Stimulated activated CD4-positive, alpha-beta T cell treated with anti-CD3 and anti-CD28 coated beads, Interleukin-1b, Interleukin-23, amount 100 ng/mL, for 24 hours (primary cell): Measurements from ENCODE around the gene SRSF7.
"Not testable (repeated sequence)": the region's sequence is repeated elsewhere in the genome, so short reads cannot be mapped to it uniquely, and the experiment has no call there.

Experiments
- DNase-seq, 4 experiments: peaks; one replicate each; pipeline ENCODE4 v3.0.0-alpha.2; 2020; ENCODE audit warnings: low read depth in 4 of 4, low spot score in 1 of 4

The SRSF7 gene

GRCh38 chr2:38733300-38733971 lies 17.7 kb downstream of the SRSF7 start:
- no peak for DNase-seq

- DNase-seq, result no peak
These were observed 19.4 kb downstream of the SRSF7 start for GRCh38 chr2:38731684-38732221.

- DNase-seq, result no peak
These were observed 20.1 kb downstream of the SRSF7 start for GRCh38 chr2:38731090-38731489.

- no peak for DNase-seq
These were observed 22.5 kb downstream of the SRSF7 start for GRCh38 chr2:38728694-38729093.

GRCh38 chr2:38727661-38728060 lies 23.5 kb downstream of the SRSF7 start:
- DNase-seq, result no peak

GRCh38 chr2:38723173-38723572 lies 28.0 kb downstream of the SRSF7 start:
- DNase-seq, result no peak

GRCh38 chr2:38722271-38723061 lies 28.7 kb downstream of the SRSF7 start:
- DNase-seq, result peak; percentile 37 to 69 (median 52)

GRCh38 chr2:38720613-38721241 lies 30.4 kb downstream of the SRSF7 start:
- no peak for DNase-seq

- no peak for DNase-seq
These were observed 31.5 kb downstream of the SRSF7 start for GRCh38 chr2:38719706-38720105.

- DNase-seq, result no peak
These were observed 32.6 kb downstream of the SRSF7 start for GRCh38 chr2:38718601-38719000.

- DNase-seq, result no peak
These were observed 35.0 kb downstream of the SRSF7 start for GRCh38 chr2:38716185-38716584.

GRCh38 chr2:38714941-38715340 lies 36.2 kb downstream of the SRSF7 start:
- DNase-seq, result not testable (repeated sequence)

- no peak for DNase-seq
These were observed 37.8 kb downstream of the SRSF7 start for GRCh38 chr2:38713338-38713737.

- no peak for DNase-seq
These were observed 38.3 kb downstream of the SRSF7 start for GRCh38 chr2:38712871-38713270.

GRCh38 chr2:38712413-38712812 lies 38.7 kb downstream of the SRSF7 start:
- no peak for DNase-seq

GRCh38 chr2:38711558-38711957 lies 39.6 kb downstream of the SRSF7 start:
- no peak for DNase-seq

GRCh38 chr2:38709567-38710194 lies 41.5 kb downstream of the SRSF7 start:
- peak in 2 of 4 experiments; percentile 16 to 21 for DNase-seq

GRCh38 chr2:38708900-38709566 lies 42.1 kb downstream of the SRSF7 start:
- no peak for DNase-seq

- DNase-seq, result not testable (repeated sequence)
These were observed 42.7 kb downstream of the SRSF7 start for GRCh38 chr2:38708491-38708890.

- DNase-seq, result no peak
These were observed 44.3 kb downstream of the SRSF7 start for GRCh38 chr2:38706846-38707345.

GRCh38 chr2:38704664-38705063 lies 46.5 kb downstream of the SRSF7 start:
- DNase-seq, result no peak
